ENCODE results near the gene FGD4. TPM values are rescaled to one million over a fixed set of nuclear protein-coding genes. Genes with fewer than 3 reads are reported as not detected.

FGD4 gene
- total RNA-seq, 6 experiments from 2014 or later, result 1.9 to 5.6 (median 4.8) TPM

DNA sequence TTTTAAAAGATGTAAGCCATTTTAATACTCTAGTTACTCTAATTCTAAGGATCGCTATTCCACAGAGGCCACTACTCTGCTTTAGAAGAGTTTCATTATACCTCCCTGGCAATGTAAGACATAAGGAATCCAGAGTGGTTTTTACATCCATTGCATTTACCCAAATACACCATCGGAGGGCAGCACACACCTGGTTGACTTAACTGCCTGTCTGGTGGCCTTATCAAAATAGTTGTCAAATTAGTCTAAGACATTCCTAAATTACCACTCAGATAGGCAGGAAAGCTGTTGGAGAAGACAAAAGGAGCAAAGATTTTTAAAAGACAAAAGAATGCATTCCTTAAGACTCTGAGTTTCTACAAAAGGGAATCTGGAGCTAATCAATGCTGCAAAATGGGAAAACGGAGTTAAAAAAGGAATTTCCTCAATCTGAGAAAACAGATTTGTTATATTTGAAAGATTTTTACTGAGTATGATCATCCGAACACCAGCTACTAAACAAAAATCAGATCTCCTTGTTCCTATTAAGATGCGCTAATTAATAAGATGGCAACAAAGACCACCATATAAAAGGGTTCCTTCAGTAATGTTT lies 33.8 kb upstream of the FGD4 start:
- DNase-seq, result peak; percentile 80
- TF ChIP-seq, protein P1, sequence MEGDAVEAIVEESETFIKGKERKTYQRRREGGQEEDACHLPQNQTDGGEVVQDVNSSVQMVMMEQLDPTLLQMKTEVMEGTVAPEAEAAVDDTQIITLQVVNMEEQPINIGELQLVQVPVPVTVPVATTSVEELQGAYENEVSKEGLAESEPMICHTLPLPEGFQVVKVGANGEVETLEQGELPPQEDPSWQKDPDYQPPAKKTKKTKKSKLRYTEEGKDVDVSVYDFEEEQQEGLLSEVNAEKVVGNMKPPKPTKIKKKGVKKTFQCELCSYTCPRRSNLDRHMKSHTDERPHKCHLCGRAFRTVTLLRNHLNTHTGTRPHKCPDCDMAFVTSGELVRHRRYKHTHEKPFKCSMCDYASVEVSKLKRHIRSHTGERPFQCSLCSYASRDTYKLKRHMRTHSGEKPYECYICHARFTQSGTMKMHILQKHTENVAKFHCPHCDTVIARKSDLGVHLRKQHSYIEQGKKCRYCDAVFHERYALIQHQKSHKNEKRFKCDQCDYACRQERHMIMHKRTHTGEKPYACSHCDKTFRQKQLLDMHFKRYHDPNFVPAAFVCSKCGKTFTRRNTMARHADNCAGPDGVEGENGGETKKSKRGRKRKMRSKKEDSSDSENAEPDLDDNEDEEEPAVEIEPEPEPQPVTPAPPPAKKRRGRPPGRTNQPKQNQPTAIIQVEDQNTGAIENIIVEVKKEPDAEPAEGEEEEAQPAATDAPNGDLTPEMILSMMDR (IDR thresholded peaks at IDR 0.05), result peak; percentile 92
- Mint-ChIP-seq H3K27me3 (ENCODE audit: insufficient read depth) (no peaks in the 10 kb centered on the region), H3K9me3 (no peaks in the 10 kb centered on the region), H3K36me3 (ENCODE audit: low read depth) (no peaks in the 10 kb centered on the region), H3K4me1 (ENCODE audit: low read depth) (peaks cover 10% of the 10 kb centered on the region), H3K27ac (peak overlapping the region; percentile 37), H3K4me3 (peak overlapping the region; percentile 64)

DNA sequence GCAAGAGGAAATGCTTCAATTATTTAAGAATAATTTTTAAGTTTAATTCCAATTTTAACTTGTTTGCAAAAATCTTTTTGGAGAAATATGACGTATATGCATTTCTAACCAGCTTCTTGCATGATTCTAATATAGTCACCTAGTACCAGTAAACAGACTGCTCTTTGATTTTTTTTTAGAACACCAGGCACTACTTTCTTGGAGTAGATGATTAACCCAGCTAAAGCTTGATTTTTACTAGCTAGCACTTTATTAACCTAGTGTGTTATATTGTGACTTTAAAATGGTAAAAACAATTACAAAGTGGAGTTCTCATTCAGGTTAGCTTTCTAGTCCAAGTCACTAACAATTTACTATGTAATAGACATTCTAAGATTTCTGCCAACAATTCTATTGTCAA lies 32.6 kb upstream of the FGD4 start:
- no peak overlapping the region for H3K27ac Mint-ChIP-seq
- TF ChIP-seq, protein P1 (IDR thresholded peaks at IDR 0.05), result no peak
- no peak overlapping the region for H3K4me3 Mint-ChIP-seq
- no peaks in the 10 kb centered on the region for H3K9me3 Mint-ChIP-seq
- H3K36me3 Mint-ChIP-seq (ENCODE audit: low read depth), result no peaks in the 10 kb centered on the region
- no peak for DNase-seq
- H3K4me1 Mint-ChIP-seq (ENCODE audit: low read depth), result peaks cover 10% of the 10 kb centered on the region
- H3K27me3 Mint-ChIP-seq (ENCODE audit: insufficient read depth), result no peaks in the 10 kb centered on the region

DNA sequence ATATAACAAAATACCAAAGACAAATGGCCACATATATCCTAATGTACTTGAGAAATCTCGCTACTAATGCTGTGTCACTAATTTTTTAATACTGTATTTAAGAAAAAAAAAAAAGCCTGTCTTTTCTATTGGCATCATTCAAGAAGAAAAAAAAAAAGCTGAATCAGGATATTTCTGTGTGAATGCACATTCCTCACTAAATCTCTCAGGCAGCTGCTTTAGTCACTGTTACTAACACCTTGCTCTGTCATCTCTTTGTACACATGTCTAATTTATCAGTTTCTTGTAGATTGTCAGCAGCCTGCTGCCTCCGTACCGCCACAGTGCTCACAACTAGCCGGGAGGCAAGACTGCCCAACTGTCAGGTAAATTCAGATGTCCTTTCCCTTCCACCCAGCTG lies 32.0 kb upstream of the FGD4 start:
- DNase-seq, result no peak
- TF ChIP-seq, protein P1 (IDR thresholded peaks at IDR 0.05), result no peak
- no peak overlapping the region for H3K27ac Mint-ChIP-seq
- no peaks in the 10 kb centered on the region for H3K9me3 Mint-ChIP-seq
- H3K36me3 Mint-ChIP-seq (ENCODE audit: low read depth), result no peaks in the 10 kb centered on the region
- H3K27me3 Mint-ChIP-seq (ENCODE audit: insufficient read depth), result no peaks in the 10 kb centered on the region
- H3K4me1 Mint-ChIP-seq (ENCODE audit: low read depth), result peaks cover 10% of the 10 kb centered on the region
- no peak overlapping the region for H3K4me3 Mint-ChIP-seq

DNA sequence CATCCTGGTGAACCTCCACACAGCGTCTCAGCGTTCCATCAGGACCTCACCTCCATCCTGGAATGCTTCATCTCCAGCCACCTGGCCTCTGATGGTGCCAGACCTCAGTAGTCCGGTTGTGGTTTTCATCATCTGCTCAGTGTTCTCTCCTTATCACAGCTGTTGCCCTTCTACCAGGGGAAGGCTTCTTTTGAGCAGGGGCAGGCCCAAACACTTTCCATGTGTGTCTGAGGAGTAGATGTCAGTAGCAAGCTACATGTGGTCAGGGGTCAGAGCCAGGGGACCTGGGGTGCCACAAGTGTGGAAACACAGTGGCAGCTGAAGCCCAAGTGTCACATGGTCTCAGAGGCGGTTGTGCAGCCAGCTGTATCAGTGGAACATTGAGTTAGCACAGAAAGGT lies 30.2 kb upstream of the FGD4 start:
- H3K27me3 Mint-ChIP-seq (ENCODE audit: insufficient read depth), result no peaks in the 10 kb centered on the region
- no peak overlapping the region for H3K4me3 Mint-ChIP-seq
- H3K9me3 Mint-ChIP-seq, result no peaks in the 10 kb centered on the region
- no peaks in the 10 kb centered on the region for H3K36me3 Mint-ChIP-seq (ENCODE audit: low read depth)
- H3K27ac Mint-ChIP-seq, result no peak overlapping the region
- DNase-seq, result no peak
- H3K4me1 Mint-ChIP-seq (ENCODE audit: low read depth), result peaks cover 10% of the 10 kb centered on the region
- TF ChIP-seq, protein P1 (IDR thresholded peaks at IDR 0.05), result no peak

DNA sequence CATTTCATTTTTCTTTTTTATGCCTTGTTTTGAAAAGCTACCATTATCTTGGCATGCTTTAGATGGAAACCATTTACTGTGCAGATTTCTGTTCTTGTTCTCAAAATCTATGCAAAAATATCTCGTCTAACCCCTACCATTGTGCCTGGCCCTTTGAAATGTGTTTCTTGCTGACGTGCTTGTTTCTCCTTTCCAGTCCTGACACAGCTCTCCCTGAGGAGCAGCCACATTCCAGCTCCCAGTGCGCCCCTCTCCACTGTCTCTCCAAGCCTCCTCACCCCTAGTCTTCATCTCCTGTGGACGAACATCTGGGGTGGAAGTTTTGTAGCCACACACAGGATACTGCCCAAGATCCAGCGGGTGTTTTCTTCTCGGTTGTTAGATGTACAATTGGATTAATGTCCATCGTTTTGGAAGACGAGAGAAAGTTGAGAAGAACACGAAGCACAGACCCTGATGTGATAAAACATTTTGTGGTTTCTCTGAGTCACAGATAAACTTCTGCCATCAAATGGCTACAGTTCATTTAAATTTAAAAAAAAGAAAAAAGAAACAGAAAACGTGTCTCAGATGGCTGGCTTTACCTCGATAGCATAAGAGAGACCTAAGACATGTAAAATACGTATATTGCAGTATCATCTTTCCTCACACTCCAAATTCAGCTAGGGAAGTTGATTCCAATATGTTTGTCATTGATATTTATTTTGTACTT lies 21.9 kb upstream of the FGD4 start:
- Mint-ChIP-seq H3K4me3 (peak overlapping the region; percentile 63), H3K36me3 (ENCODE audit: low read depth) (no peaks in the 10 kb centered on the region), H3K4me1 (ENCODE audit: low read depth) (peaks cover 18% of the 10 kb centered on the region), H3K9me3 (no peaks in the 10 kb centered on the region), H3K27me3 (ENCODE audit: insufficient read depth) (no peaks in the 10 kb centered on the region), H3K27ac (peak overlapping the region; percentile 16; the same call in 1 of the 2 replicates)
- TF ChIP-seq, protein P1 (IDR thresholded peaks at IDR 0.05), result no peak
- DNase-seq, result no peak
